ENCODE results near the gene MDFI.

Gene MDFI

DNA sequence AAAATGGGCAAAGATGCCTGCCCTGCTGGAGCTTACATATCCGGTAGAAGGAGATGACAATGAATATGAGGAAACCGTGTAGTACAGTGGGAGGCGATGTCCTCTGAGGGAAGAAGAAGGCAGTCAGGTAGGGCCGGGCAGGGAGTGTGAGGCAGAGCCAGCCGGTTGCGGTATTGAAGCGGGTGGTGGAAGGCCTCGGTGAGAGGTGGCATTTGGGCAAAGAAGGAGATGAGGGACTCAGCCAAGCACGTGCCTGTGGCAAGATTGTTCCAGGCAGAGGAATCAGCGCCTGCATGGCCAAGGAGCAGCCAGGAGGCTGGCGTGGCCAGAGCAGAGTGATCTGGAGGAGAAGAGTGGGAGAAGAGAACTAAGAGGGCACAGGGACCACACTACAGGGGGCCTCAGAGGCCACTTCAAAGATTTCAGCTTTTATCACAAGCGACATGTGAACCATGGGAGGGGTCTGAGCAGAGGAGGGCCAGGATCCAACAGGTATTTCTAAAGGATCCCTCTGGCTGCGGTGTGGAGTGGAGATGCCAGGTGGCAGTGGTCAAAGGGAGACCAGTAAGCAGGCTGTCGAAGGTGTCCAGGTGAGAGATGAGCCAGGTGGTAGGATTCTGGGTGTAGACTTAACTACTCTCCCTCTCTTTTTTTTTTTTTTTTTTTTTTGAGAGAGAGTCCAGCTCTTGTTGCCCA is 13.8 kb downstream of the MDFI start:
- no peak for TF ChIP-seq CTCF (IDR thresholded peaks at IDR 0.05; ENCODE audit: low read depth, low read length)
- DNase-seq (ENCODE audit: low read depth in 2 of 2) = no peak
- H3K4me3 ChIP-seq (replicated peaks in 1 of 2; ENCODE audit: low read depth in 2 of 2, low read length in 2 of 2) = no peak overlapping the region

DNA sequence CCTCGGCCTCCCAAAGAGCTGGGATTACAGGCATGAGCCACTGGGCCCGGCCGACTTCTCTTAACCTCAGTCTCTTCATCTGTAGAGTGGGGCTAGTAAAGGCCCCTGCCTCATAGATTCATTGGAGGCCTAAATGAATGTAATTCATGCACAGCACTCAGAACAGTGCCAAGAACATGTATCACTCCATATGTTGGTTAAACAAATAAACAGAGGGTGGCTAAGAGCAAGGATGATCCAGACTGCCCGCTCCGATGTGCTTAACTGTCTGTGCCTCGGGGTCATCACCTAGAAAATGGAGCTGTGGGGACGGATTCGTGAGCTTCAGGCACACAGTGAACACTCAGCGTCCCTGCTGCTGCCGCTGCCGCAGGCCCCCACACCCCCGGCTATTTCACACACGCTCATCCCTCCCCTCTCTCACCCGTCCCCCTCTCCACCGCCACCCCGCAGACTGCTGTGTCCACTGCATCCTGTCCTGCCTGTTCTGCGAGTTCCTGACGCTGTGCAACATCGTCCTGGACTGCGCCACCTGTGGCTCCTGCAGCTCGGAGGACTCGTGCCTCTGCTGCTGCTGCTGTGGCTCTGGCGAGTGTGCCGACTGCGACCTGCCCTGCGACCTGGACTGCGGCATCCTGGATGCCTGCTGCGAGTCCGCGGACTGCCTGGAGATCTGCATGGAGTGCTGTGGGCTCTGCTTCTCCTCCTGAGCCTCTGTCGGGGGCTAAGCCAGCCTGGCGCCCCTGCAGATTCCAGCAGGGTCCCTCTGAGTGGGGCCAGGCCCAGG is 14.8 kb downstream of the MDFI start:
- no peak for TF ChIP-seq CTCF (IDR thresholded peaks at IDR 0.05; ENCODE audit: low read depth, low read length)
- H3K4me3 ChIP-seq (replicated peaks in 1 of 2; ENCODE audit: low read depth in 2 of 2, low read length in 2 of 2) = no peak overlapping the region
- DNase-seq (ENCODE audit: low read depth in 2 of 2) = no peak

DNA sequence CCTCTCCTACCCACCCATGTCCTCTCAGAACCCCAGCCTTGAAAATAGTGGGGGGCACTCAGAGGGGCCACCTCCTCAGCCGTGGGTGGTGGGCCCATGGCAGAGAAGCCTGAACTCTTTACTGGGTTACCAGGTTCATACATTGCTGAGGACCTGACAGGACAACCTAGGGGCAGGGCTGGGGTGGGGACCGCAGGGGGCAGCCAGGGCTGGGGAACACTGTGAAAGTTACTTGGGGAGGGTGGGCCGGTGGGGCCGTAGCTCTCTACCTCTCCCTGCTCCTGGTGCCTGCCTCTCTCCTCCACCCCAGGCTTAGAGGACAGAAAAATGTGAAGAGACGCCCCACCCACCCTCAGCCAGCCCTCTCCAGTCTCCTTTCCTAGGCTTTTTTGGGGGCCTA is 15.4 kb downstream of the MDFI start:
- no peak overlapping the region for H3K4me3 ChIP-seq (replicated peaks in 1 of 2; ENCODE audit: low read depth in 2 of 2, low read length in 2 of 2)
- no peak for TF ChIP-seq CTCF (IDR thresholded peaks at IDR 0.05; ENCODE audit: low read depth, low read length)
- DNase-seq (ENCODE audit: low read depth in 2 of 2) = no peak

GRCh38 chr6:41654151-41654697 is 16.0 kb downstream of the MDFI start:
- H3K4me3 ChIP-seq (replicated peaks in 1 of 2; ENCODE audit: low read depth in 2 of 2, low read length in 2 of 2) = no peak overlapping the region
- TF ChIP-seq CTCF (IDR thresholded peaks at IDR 0.05; ENCODE audit: low read depth, low read length) = no peak
- no peak for DNase-seq (ENCODE audit: low read depth in 2 of 2)

GRCh38 chr6:41654698-41655151 is 16.5 kb downstream of the MDFI start:
- TF ChIP-seq CTCF (IDR thresholded peaks at IDR 0.05; ENCODE audit: low read depth, low read length) = no peak
- no peak for DNase-seq (ENCODE audit: low read depth in 2 of 2)
- H3K4me3 ChIP-seq (replicated peaks in 1 of 2; ENCODE audit: low read depth in 2 of 2, low read length in 2 of 2) = no peak overlapping the region

DNA sequence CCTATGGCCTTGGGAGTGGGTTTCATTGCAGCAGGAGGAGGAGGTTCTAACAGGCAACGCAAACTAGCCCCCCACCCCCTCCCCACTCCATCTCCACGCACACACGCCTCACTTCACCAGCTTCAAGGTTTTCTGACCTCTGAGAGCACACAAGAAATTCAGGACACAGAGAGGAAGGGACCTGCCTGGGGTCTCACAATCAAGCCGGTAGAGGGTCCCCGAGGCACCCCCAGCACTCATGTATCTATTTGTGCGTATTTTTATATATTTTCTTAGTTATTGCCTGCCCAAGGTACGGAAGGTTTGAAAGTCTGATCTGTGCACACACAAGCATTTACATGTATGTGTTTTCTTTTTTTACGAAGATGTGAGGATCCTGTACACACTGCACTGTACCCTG is 16.9 kb downstream of the MDFI start:
- no peak for DNase-seq (ENCODE audit: low read depth in 2 of 2)
- TF ChIP-seq CTCF (IDR thresholded peaks at IDR 0.05; ENCODE audit: low read depth, low read length) = no peak
- H3K4me3 ChIP-seq (replicated peaks in 1 of 2; ENCODE audit: low read depth in 2 of 2, low read length in 2 of 2) = no peak overlapping the region
